Breast epithelium (tissue), 3 donors: ENCODE data around the gene NKAIN1.

Experiments
- CTCF ChIP-seq, 3 donors: fragments of 450-650 bp; IDR thresholded peaks; one replicate each; pipeline ENCODE4 v1.5.1; 2016 to 2017; ENCODE audit warnings: antibody characterized with exemption in 3 of 3, mild to moderate bottlenecking in 3 of 3, moderate library complexity in 3 of 3
- POLR2A ChIP-seq: fragments of 450-650 bp; IDR thresholded peaks from one replicate; pipeline ENCODE4 v1.6.1; 2016; ENCODE audit warnings: antibody characterized with exemption, mild to moderate bottlenecking, moderate library complexity
- POLR2AphosphoS5 ChIP-seq, 3 donors: sonication (generic); formaldehyde crosslinking; IDR thresholded peaks; one replicate each; pipeline ENCODE4 v1.6.1; 2017; ENCODE audit warnings: antibody characterized with exemption in 3 of 3

DNA sequence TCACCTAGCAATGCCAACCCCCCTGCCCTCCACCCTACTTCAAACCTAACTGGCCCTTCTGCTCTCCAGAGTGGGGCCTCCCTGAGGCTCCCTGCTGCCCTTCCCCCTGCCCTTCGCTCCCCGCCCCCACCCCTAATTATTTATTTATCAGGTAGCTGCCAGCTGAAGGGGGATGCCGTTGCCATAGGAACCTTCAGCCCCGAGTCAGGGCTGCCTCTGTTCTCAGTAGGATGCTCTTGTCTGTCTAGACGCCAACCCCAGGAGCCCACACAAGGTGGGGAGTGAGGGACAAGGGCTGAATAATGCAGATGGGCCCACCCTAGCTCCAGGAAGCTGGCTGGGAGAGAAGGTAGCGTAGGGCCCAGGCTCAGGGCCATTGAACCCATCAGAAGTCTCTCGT lies 41.1 kb downstream of the NKAIN1 start:
- TF ChIP-seq CTCF (IDR thresholded peaks at IDR 0.05) (no peak), POLR2AphosphoS5 (IDR thresholded peaks at IDR 0.05) (no peak), POLR2A (no peak)
